Measurements from ENCODE around the gene A2ML1.
"Not testable (repeated sequence)": the region's sequence is repeated elsewhere in the genome, so short reads cannot be mapped to it uniquely, and the experiment has no call there.

The A2ML1 gene

GRCh38 chr12:8917751-8918150, 95.3 kb downstream of the A2ML1 start:
- H3K27ac Mint-ChIP-seq = no peak overlapping the region
- peaks cover 18% of the 10 kb centered on the region for H3K4me1 Mint-ChIP-seq (ENCODE audit: low read depth)
- no peaks in the 10 kb centered on the region for H3K27me3 Mint-ChIP-seq
- no peak overlapping the region for H3K4me3 Mint-ChIP-seq
- no peaks in the 10 kb centered on the region for H3K9me3 Mint-ChIP-seq (ENCODE audit: low read depth)
- H3K36me3 Mint-ChIP-seq = peaks cover 9% of the 10 kb centered on the region

- not testable (repeated sequence) for H3K27ac Mint-ChIP-seq; H3K4me1 Mint-ChIP-seq (ENCODE audit: low read depth); H3K4me3 Mint-ChIP-seq; H3K27me3 Mint-ChIP-seq; H3K9me3 Mint-ChIP-seq (ENCODE audit: low read depth)
- H3K36me3 Mint-ChIP-seq = peaks cover 11% of the 10 kb centered on the region
Observed at GRCh38 chr12:8919643-8920042, 97.2 kb downstream of the A2ML1 start.

GRCh38 chr12:8922544-8922943, 100.1 kb downstream of the A2ML1 start:
- Mint-ChIP-seq H3K9me3 (ENCODE audit: low read depth) (no peaks in the 10 kb centered on the region), H3K4me1 (ENCODE audit: low read depth) (peaks cover 4% of the 10 kb centered on the region), H3K4me3 (no peak overlapping the region), H3K36me3 (peaks cover 11% of the 10 kb centered on the region), H3K27ac (no peak overlapping the region), H3K27me3 (no peaks in the 10 kb centered on the region)

All from activated naive CD8-positive, alpha-beta T cell (primary cell).